Fibroblast of villous mesenchyme (primary cell): ENCODE results near the gene GEN1. TPM values are rescaled to one million over a fixed set of nuclear protein-coding genes. Genes with fewer than 3 reads are reported as not detected.
A peak's percentile ranks its signal among the peaks of the same experiment; 100 is the strongest.

Source experiments
- DNase-seq: peaks from one replicate; pipeline ENCODE4 v3.0.0-alpha.2; 2010; ENCODE audit warnings: low read depth
- H3K4me3 ChIP-seq: 2 replicates; pipeline ENCODE4 v1.5.1; 2011; ENCODE audit warnings: low read depth, mild to moderate bottlenecking, low read length
- total RNA-seq: library from RNA; depleted of rRNA; stranded (reverse); fragments of >200 nt; gene quantifications from 2 replicates; pipeline ENCODE4 v1.2.3, GENCODE V29; 2012
- TF ChIP-seq, protein P1 (sequence below): IDR thresholded peaks from 2 replicates; pipeline ENCODE4 v1.5.1; 2012; ENCODE audit warnings: low read depth, mild to moderate bottlenecking, low read length; ENCODE audit not compliant: insufficient read depth

GEN1 gene
- total RNA-seq, 1 donor, result 18.6 TPM

- TF ChIP-seq, protein P1, sequence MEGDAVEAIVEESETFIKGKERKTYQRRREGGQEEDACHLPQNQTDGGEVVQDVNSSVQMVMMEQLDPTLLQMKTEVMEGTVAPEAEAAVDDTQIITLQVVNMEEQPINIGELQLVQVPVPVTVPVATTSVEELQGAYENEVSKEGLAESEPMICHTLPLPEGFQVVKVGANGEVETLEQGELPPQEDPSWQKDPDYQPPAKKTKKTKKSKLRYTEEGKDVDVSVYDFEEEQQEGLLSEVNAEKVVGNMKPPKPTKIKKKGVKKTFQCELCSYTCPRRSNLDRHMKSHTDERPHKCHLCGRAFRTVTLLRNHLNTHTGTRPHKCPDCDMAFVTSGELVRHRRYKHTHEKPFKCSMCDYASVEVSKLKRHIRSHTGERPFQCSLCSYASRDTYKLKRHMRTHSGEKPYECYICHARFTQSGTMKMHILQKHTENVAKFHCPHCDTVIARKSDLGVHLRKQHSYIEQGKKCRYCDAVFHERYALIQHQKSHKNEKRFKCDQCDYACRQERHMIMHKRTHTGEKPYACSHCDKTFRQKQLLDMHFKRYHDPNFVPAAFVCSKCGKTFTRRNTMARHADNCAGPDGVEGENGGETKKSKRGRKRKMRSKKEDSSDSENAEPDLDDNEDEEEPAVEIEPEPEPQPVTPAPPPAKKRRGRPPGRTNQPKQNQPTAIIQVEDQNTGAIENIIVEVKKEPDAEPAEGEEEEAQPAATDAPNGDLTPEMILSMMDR, result no peak
- no peak for DNase-seq
- no peak overlapping the region for H3K4me3 ChIP-seq
Observed at GRCh38 chr2:17713291-17713690, 40.6 kb upstream of the GEN1 start.

GRCh38 chr2:17717666-17718065 is 36.3 kb upstream of the GEN1 start:
- no peak for DNase-seq
- no peak overlapping the region for H3K4me3 ChIP-seq
- TF ChIP-seq, protein P1, result no peak

DNA sequence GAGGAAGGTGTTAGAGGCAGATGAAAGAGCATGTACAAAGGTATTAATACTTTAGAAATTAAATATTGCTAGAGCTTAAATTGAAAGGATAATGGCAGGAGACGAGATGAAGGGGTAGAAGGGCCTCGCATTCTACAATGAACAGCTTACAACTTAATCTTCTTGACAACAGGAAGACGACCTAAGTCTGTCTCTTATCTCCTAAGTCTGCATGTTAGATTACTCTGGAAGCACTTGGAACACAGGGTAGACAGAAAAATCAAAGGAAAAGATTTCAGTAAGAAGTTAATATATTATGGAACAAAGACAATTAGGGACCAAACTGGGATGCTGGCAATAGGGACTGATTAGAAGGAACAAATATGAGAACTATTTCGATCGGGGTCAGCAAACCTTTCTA is 35.2 kb upstream of the GEN1 start:
- no peak overlapping the region for H3K4me3 ChIP-seq
- DNase-seq, result no peak
- TF ChIP-seq, protein P1, result no peak

GRCh38 chr2:17719562-17720371 is 34.2 kb upstream of the GEN1 start:
- H3K4me3 ChIP-seq, result no peak overlapping the region
- peak; percentile 34 for DNase-seq
- TF ChIP-seq, protein P1, result peak; percentile 83

GRCh38 chr2:17728210-17728609 is 25.7 kb upstream of the GEN1 start:
- no peak overlapping the region for H3K4me3 ChIP-seq
- DNase-seq, result no peak
- TF ChIP-seq, protein P1, result no peak

GRCh38 chr2:17729880-17730279 is 24.1 kb upstream of the GEN1 start:
- H3K4me3 ChIP-seq, result no peak overlapping the region
- TF ChIP-seq, protein P1, result no peak
- no peak for DNase-seq

DNA sequence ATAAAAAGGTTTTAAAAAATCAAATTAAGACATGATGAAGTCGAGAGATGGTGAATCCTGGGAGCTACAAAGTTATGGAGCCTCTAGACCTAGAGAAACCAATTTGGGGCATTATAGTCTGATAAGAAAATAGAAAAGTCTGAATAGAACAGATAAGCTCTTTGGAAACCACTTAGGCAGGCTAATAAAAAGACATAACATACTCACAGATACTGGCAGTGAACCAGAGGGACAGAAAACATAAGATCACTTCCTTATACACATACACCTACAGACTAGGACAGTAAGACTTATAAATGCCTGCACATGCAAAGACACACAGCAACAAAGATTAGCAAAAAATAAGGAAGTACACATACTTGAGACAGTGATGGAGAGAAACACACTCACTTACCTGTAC is 20.3 kb upstream of the GEN1 start:
- TF ChIP-seq, protein P1, result no peak
- H3K4me3 ChIP-seq, result no peak overlapping the region
- DNase-seq, result no peak
